Cardiac muscle cell (in vitro differentiated cells and primary cell): Measurements from ENCODE around the gene SCML1. TPM values are rescaled to one million over a fixed set of nuclear protein-coding genes. Genes with fewer than 3 reads are reported as not detected.

Source experiments
- DNase-seq, 2 donors: peaks; one replicate each; pipeline versions ENCODE4 v3.0.0 to v3.0.0-alpha.2; 2010 to 2017; ENCODE audit warnings: low read depth in 1 of 2, low spot score in 1 of 2
- H3K27ac ChIP-seq: fragments of 200-600 bp; sonication (generic); 2 replicates; pipeline ENCODE4 v1.5.1; 2016
- H3K27me3 ChIP-seq: fragments of 200-600 bp; sonication (generic); 2 replicates; pipeline ENCODE4 v1.6.0; 2016; ENCODE audit warnings: control low read depth
- H3K36me3 ChIP-seq: fragments of 200-600 bp; sonication (generic); 2 replicates; pipeline ENCODE4 v1.5.1; 2016; ENCODE audit warnings: control low read depth
- H3K4me1 ChIP-seq: fragments of 200-600 bp; sonication (generic); 2 replicates; pipeline ENCODE4 v1.8.1; 2017; ENCODE audit warnings: low read depth, mild to moderate bottlenecking, mixed run types
- H3K4me3 ChIP-seq: fragments of 200-600 bp; sonication (generic); 2 replicates; pipeline ENCODE4 v1.5.1; 2016; ENCODE audit warnings: mild to moderate bottlenecking
- H3K9me3 ChIP-seq: fragments of 200-600 bp; sonication (generic); 2 replicates; pipeline ENCODE4 v1.5.1; 2017; ENCODE audit warnings: low read depth, mild to moderate bottlenecking, control low read depth
- polyA plus RNA-seq: library from polyadenylated mRNA; unstranded; fragments of >200 nt; fragmentation: Nextera tagmentation; extraction: Ambion mirVana; gene quantifications from 2 replicates; pipeline ENCODE4 v1.2.1, GENCODE V29; 2016
- total RNA-seq: library from RNA; depleted of rRNA; stranded (reverse); fragments of >200 nt; gene quantifications from 2 replicates; pipeline ENCODE4 v1.2.3, GENCODE V29; 2016
- TF ChIP-seq, protein P1 (sequence below): IDR thresholded peaks from 2 replicates; pipeline ENCODE4 v1.5.1; 2012; ENCODE audit warnings: low read depth, mild to moderate bottlenecking, low read length

Gene SCML1
- total and polyA plus RNA-seq, 2 experiments from 2014 or later = 4.4 to 5.4 TPM

DNA sequence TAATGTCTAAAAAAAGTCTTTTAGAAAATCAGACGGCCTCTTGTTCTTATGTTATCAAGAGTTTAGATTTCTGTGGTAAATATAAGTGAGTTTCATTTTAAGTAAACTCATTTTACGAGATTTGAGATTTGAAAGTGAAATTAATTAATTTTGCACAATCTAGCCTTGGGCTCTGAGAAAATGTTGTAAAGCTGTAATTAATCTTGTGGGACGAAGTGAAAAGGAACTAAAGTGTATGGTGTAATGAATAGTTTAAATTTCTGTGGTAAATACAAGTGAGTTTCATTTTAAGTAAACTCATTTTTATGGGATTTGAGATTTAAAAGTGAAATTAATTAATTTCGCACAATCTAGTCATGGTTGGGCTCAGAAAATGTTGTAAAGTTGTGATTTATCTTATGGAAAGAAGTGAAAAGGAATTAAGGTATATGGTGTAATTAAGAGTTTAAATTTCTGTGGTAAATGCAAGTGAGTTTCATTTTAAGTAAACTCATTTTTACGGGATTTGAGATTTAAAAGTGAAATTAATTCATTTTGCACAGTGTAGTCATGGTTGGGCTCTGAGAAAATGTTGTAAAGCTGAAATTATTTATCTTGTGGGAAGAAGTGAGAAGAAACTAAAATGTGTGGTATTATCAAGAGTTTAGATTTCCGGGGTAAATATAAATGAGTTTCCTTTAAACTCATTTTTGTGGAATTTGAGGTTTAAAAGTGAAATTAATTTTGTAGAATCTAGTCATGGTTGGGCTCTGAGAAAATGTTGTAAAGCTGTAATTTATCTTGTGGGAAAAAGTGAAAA is 1.6 kb downstream of the SCML1 start:
- Histone ChIP-seq H3K9me3 (no peaks in the 10 kb centered on the region), H3K4me3 (peak overlapping the region; percentile 54), H3K4me1 (no peaks in the 10 kb centered on the region), H3K27me3 (no peaks in the 10 kb centered on the region), H3K27ac (no peak overlapping the region), H3K36me3 (no peaks in the 10 kb centered on the region)
- DNase-seq = peak in 1 of 2 donors; percentile 1
- TF ChIP-seq, protein P1, sequence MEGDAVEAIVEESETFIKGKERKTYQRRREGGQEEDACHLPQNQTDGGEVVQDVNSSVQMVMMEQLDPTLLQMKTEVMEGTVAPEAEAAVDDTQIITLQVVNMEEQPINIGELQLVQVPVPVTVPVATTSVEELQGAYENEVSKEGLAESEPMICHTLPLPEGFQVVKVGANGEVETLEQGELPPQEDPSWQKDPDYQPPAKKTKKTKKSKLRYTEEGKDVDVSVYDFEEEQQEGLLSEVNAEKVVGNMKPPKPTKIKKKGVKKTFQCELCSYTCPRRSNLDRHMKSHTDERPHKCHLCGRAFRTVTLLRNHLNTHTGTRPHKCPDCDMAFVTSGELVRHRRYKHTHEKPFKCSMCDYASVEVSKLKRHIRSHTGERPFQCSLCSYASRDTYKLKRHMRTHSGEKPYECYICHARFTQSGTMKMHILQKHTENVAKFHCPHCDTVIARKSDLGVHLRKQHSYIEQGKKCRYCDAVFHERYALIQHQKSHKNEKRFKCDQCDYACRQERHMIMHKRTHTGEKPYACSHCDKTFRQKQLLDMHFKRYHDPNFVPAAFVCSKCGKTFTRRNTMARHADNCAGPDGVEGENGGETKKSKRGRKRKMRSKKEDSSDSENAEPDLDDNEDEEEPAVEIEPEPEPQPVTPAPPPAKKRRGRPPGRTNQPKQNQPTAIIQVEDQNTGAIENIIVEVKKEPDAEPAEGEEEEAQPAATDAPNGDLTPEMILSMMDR = no peak

DNA sequence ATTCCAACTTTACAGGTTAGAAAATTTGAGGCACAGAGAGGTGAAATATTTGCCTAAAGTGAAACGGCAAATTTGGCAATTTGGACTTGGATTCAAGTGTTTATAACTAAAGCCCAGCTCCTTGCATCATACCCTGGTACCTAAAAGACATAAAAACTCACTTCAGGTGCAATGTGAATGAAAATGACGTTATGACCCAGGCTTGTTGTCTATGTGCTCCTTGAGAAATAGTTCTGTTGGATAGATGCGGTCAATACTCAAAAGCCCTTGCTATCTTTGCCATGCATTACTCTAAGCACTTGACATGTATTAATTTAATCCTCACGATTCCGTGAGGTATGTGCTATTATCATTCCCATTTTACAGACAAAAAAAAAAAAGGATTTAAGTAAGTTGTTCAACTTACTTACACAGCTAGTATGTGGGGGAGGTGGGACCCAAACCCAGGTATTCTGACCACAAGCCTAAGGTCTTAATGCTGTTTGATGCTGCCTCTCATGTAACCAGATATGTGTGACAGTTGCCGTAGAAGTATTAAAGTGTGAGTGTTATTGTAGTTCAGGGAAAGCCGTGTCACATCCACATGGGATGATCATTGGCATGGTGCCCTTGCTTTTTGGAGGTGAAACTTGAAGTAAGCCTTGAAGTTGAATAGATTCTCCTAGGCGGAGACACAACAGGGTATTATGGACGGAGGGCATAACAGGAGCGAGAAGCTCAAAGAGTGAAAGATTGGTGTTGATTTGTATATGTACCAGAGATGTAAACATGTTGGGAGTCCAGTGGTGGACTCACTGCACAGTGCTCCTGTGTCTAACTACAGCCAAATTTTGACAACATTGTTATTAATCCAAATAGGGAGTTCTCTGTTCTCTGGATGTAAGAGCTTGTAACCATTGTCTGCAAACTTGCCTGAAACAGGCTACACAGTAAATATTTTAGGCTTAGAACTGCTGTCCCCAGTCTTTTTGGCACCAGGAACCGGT is 3.1 kb downstream of the SCML1 start:
- no peak overlapping the region for H3K4me3 ChIP-seq
- no peak for DNase-seq
- H3K36me3 ChIP-seq = no peaks in the 10 kb centered on the region
- H3K27me3 ChIP-seq = no peaks in the 10 kb centered on the region
- no peaks in the 10 kb centered on the region for H3K4me1 ChIP-seq
- no peak overlapping the region for H3K27ac ChIP-seq
- TF ChIP-seq, protein P1 = no peak
- H3K9me3 ChIP-seq = no peaks in the 10 kb centered on the region

DNA sequence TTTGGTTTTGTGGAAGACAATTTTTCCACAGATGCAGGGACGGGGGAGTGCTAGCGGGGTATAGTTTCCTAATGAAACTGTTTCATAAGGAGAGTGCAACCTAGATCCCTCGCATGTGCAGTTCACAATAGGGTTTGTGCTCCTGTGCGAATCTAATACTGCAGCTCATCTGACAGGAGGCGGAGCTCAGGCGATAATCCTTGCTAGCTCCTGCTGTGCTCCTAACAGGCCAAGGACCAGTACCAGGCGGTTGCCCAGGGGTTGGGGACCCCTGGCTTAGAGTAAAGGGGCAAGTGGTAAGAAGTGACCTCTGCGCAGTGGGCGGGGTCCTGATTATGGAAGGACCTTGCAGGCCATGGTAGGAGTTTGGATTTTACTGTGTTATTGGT is 3.8 kb downstream of the SCML1 start:
- H3K36me3 ChIP-seq = no peaks in the 10 kb centered on the region
- H3K27me3 ChIP-seq = no peaks in the 10 kb centered on the region
- no peak for DNase-seq
- H3K4me1 ChIP-seq = no peaks in the 10 kb centered on the region
- no peaks in the 10 kb centered on the region for H3K9me3 ChIP-seq
- H3K27ac ChIP-seq = no peak overlapping the region
- no peak overlapping the region for H3K4me3 ChIP-seq
- TF ChIP-seq, protein P1 = no peak

DNA sequence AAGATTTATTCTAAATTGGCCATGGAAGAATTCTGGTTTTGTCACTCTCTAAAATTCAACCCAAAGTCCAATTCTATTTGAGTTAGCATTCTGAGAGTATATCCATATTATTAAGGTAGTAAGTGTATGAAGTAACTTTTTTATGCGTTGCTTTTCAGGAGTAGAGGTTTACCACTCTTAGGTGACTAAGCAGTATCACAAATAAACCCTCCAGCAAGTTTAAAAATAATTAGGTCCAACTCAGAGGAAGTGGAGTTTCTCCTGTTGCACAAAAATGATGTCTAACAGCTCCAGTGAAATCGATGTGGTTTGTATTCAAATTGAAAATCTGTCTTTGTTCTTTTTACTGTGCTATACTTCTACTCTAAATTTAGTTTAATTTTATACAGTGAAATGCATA is 6.6 kb downstream of the SCML1 start:
- no peak for DNase-seq
- H3K27me3 ChIP-seq = no peaks in the 10 kb centered on the region
- TF ChIP-seq, protein P1 = no peak

DNA sequence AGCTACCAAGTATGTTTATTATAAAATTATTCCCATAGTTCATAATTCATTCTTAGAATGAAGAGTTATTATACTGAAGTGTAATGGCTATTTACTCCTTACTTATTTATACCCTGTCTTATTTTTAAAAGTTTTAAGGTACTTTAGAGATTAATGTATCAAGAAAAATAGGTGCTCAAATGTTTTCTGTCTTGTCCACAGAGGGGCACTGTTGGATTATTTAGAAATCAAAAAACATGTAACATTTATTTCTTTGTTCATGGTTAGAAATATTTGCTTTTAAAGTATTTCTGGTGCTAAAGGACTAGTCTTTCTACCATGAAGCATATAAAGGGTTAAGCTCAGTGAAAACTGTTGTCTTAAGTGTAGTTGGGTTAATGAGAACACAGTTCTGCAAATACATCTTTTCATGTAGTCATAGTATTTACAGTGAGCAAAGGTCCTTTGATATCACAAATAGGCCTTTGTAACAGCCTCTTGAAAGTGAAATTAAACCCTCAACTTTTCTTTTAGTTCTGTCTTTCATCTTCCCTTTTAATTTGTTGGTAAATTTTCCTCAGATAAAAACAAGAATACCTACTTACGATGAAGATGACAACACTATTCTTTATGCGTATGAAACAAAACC is 7.7 kb downstream of the SCML1 start:
- DNase-seq = peak in 1 of 2 donors; percentile 9
- no peaks in the 10 kb centered on the region for H3K27me3 ChIP-seq
- H3K4me1 ChIP-seq = no peaks in the 10 kb centered on the region
- TF ChIP-seq, protein P1 = peak; percentile 20
- H3K9me3 ChIP-seq = no peaks in the 10 kb centered on the region
- H3K27ac ChIP-seq = no peak overlapping the region
- no peak overlapping the region for H3K4me3 ChIP-seq
- H3K36me3 ChIP-seq = no peaks in the 10 kb centered on the region

More for the DNA sequence above, 6.6 kb downstream of the SCML1 start:
- Histone ChIP-seq H3K27ac (no peak overlapping the region), H3K36me3 (no peaks in the 10 kb centered on the region), H3K9me3 (no peaks in the 10 kb centered on the region), H3K4me3 (no peak overlapping the region), H3K4me1 (no peaks in the 10 kb centered on the region)
